Stimulated activated CD8-positive, alpha-beta memory T cell treated with anti-CD3 and anti-CD28 coated beads, Interleukin-4, amount 100 ng/mL, for 4 hours (primary cell): ENCODE measurements around the gene TRAF3IP1.

Experiments used
- DNase-seq, 2 donors: peaks; one replicate each; pipeline ENCODE4 v3.0.0-alpha.2; 2020; ENCODE audit warnings: low read depth in 2 of 2, low spot score in 1 of 2

Gene TRAF3IP1

GRCh38 chr2:238424313-238424700 lies 104.0 kb downstream of the TRAF3IP1 start:
- DNase-seq = no peak

DNA sequence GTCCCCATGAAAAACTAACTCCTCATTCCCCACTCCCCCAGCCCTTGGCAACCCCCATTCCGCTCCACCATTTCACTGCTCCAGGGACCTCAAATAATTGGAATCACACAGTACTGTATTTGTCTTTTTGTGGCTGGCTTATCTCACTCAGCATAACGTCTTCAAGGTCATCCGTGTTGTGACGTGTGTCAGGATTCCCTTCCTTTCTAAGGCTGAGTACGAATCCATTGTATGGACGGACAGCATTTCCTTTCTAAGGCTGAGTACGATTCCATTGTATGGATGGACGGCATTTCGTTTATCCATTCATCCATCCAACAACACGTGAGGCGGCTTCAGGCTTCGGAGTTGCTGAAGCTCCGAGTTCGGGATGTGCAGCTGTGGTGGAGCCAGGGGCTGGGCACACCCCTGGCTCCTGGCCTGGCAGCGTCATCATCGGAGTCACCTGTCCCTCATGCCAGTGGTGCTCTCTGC lies 105.2 kb downstream of the TRAF3IP1 start:
- no peak for DNase-seq

- no peak for DNase-seq
Observed at GRCh38 chr2:238425979-238426567, 105.8 kb downstream of the TRAF3IP1 start.

GRCh38 chr2:238426568-238427434 lies 106.5 kb downstream of the TRAF3IP1 start, which contains the start of gene ASB1:
ASB1 (plus strand) TSS chr2:238426927; CDS start chr2:238427071, 144 bp downstream.
- DNase-seq = peak; percentile 46 to 75

DNA sequence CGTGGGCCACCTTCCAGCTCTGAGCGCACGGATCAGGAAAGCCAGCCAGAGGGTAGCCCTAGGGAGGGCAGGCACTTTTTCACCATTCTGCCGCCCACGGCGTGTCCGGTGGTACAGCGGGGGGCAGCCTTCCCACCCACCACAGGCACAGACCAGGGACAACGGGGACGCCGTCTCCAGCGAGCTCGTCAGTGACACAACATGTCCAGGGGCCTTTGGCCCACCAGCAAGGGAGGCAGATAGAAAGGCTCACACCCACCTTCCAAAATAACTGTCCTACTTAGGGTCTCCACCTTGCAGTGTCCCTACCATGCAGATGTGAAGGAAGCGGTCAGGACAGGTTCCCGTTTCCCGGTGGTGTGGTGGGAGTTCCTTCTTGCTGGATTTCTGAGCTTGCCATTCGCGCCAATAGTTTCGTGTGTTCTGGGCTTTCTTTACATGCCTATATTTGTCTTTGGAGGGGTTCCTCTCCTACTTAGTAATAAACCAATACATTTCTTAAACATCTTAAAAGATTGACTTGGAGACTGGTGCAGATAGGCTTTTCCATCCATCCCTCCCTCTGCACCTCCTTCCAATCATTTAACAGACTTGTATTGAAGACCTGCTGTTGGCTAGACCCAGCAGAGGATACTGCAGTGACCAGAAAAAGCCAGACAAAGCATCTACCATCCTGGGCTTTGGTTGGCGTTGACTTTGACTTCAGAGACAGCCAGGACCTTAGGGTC lies 107.3 kb downstream of the TRAF3IP1 start:
- DNase-seq = no peak

GRCh38 chr2:238428866-238429265 lies 108.5 kb downstream of the TRAF3IP1 start:
- DNase-seq = no peak

DNA sequence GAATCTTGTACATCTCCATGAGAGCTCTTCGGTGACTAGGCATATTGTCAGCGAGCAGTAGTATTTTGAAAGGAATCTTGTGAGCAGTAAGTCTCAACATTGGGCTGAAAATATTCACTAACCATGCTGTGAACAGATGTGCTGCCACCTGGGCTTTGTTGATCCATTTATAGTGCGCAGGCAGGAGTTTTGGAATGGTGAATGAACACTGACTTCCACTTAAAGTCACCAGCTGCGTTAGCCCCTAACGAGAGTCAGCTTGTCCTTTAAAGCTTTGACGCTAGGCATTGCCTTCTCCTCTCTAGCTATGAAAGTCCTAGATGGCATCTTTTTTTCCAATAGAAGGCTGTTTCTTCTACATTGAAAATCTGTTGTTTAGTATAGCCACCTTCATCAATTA lies 110.5 kb downstream of the TRAF3IP1 start:
- no peak for DNase-seq

DNA sequence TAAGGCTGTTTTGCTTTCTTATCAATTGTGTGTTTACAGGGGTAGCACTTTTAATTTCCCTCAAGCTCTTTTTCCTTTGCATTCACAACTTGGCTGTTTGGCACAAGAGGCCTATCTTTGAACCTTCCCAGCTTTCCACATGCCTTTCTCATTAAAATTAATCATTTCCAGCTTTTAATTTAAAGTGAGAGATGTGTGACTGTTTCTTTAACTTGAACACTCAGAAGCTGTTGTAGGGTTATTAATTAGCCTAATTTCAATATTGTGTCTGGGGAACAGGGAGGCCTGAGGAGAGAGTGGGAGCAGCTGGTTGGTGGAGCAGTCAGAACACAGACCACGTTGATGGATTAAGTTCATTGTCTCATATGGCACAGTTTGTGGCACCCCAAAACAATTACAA lies 111.1 kb downstream of the TRAF3IP1 start:
- no peak for DNase-seq

GRCh38 chr2:238433300-238433915 lies 113.1 kb downstream of the TRAF3IP1 start:
- no peak for DNase-seq

DNA sequence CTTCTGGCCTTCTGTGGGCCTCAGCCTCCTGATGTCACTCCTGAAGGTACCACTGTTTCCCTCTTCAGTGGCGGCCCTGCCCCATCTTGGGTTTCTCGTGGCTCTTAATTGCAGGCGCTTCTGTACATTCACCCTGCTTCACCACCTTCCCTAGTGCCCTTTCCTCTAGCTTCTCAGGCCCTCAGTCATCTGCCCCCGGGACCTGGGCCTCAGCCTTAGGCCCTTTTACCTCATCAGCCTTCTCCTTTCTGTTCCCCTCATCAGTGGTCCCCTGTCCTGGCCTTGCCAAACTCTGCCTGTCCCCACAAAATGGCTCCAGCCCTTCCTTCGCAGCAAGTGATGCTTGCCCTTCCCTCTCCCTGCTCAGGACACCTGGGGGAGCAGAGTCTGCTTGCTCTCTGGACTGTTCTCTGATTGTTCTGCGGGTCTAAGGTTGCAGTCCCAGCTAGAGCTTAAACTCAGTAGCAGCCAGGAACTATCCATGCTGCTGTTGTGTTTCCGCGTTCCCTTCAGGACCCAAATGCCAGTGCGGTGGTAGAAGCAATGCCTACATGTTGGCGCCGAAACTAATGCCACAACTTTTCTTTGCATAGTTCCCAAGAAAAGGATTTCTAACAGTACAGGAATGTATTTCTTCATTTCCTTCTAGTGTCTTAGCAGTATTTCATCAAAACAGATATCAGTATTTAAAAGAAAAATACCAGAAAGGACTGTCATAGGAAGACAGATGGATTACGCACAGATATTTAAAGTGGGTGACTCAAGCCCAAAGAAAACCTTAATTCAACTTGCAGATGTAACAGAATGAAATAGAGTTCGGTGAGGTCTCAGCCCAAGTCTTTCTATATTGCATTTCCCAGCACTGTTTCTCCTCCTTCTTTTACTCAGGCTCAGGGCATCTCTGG lies 113.9 kb downstream of the TRAF3IP1 start:
- no peak for DNase-seq

DNA sequence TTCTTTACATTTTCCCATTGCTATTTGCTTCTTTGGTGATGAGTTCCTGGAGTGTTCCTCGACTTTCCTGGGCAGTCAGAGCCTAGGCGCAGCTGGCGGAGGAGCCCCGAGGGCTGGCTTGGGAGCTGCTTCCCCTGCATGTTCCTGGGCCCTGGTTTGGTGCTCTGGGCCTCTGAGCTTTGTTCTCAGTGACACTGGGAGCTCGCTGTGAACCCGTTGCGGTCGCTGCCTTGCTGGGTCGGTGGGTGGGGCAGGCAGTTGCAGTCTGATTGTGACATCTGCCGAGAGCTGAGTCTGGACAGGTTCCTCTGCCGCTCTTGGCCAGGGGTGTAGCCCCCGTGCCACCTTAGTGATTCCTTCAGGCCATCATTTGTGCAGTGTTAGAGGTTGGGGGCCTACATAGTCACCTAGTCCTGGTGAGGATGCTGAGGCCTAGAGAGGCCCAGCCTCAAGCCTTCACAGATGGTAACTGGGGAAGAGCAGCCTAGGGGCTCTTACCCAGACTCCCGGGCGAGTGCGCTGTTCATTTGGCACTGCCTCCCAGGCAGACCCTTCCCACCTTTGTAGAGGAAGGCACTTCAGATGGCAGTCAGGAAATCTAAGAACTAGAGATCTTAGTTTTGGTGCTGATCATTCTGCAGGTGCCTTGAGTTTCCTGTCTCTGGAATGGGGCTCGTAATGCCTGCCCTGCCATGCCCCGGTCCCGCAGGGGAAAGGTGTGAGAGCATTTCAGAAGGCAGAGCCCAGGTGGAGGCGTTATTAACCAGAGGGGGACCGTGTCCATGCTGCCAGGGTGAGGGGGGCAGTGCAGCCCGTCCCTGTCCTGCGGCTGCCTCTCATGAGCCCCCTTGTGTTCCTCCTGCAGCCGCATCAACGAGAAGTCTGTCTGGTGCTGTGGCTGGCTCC lies 114.8 kb downstream of the TRAF3IP1 start:
- no peak for DNase-seq

DNA sequence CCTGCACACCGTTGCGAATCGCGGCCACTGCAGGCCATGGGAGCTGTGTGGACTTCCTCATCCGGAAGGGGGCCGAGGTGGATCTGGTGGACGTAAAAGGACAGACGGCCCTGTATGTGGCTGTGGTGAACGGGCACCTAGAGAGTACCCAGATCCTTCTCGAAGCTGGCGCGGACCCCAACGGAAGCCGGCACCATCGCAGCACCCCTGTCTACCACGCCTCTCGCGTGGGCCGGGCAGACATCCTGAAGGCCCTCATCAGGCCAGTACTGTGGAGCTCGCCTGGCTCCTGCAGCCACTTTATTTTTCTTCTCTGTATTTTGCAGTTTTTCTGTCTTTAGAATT lies 115.4 kb downstream of the TRAF3IP1 start:
- DNase-seq = no peak

GRCh38 chr2:238438856-238439849 lies 118.8 kb downstream of the TRAF3IP1 start:
- peak; percentile 12 to 41 for DNase-seq

DNA sequence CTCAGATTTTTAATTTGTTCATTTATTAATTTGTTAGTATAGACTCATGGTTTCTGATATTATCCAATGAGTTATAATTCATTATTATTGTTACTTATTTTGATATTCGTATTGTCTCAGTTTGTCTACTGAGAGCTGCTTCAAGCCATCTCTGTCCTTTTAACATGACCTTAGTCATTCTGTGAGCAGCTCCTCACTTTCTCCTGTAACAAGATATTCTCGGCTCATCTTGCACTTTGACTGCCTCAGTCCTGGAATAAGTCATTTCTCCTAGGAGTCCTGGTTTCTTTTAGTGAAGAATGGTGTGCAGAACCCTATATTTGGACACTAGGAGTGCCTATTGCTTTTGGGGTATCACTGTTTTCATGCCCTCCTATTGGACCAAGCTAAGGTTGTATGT lies 119.6 kb downstream of the TRAF3IP1 start:
- DNase-seq = no peak

- DNase-seq = no peak
Observed at GRCh38 chr2:238440331-238440730, 120.0 kb downstream of the TRAF3IP1 start.

DNA sequence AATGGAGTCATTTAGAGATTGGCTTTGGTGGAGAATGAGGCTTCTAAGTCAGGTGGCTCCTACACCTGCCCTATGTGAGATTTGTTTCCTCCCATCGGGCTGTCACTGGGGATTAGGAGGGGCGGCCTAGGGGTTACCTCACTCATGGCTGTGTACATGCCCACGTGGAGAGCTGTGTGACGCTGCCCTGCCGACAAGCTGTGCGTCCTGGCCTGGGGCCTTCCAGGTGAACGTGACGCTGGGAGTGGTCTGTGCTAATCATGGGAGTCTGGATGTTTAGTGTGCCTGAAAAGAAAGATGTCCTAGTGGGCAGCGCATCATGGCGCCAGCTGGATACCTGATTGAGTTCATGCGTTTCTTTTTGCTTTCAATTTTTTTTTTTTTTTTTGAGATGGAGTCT lies 120.4 kb downstream of the TRAF3IP1 start:
- DNase-seq = no peak

GRCh38 chr2:238441262-238442114 lies 121.2 kb downstream of the TRAF3IP1 start:
- DNase-seq = no peak
